GM12878 (cell line): Measurements from ENCODE around the gene TREML1. TPM values are rescaled to one million over a fixed set of nuclear protein-coding genes. Genes with fewer than 3 reads are reported as not detected.

Experiments
- ATAC-seq: fragments of 200-7000 bp; cut with Tn5 transposase; 3 replicates; pipeline ENCODE4 v1.9.1; 2020; ENCODE audit warnings: mild to moderate bottlenecking, moderate library complexity
- Bru-seq: library from RNA; stranded (reverse); fragments of 400-500 nt; gene quantifications from one replicate; lab custom pipeline; 2021; lab: Mats Ljungman, UMichigan
- BruChase-seq, 2 experiments: library from RNA; stranded (reverse); fragments of 400-500 nt; gene quantifications; one replicate each; lab custom pipeline; 2021; lab: Mats Ljungman, UMichigan
- BruUV-seq: library from RNA; stranded (reverse); fragments of 400-500 nt; replicated peaks from 2 replicates; lab custom pipeline; 2021; lab: Mats Ljungman, UMichigan
- CTCF ChIA-PET: fragments of 300-600 bp; sonication (Branson Sonifier 250); formaldehyde crosslinking; extraction: SDS; loops from one replicate; lab custom pipeline; 2021; ENCODE audit warnings: inconsistent platforms; lab: Yijun Ruan, JAX
- POLR2A ChIA-PET: fragments of 350-600 bp; formaldehyde crosslinking; extraction: SDS; loops from one replicate; lab custom pipeline; 2021; ENCODE audit warnings: inconsistent platforms; lab: Charles Lee
- RAD21 ChIA-PET: fragments of 300-600 bp; sonication (Branson Sonifier 250); formaldehyde crosslinking; loops from one replicate; lab custom pipeline; 2023; ENCODE audit warnings: antibody characterized with exemption; ENCODE audit not compliant: unreplicated experiment; lab: Charles Lee
- SMC1A ChIA-PET: fragments of 300-600 bp; sonication (Branson Sonifier 250); formaldehyde crosslinking; loops from one replicate; lab custom pipeline; 2023; ENCODE audit not compliant: unreplicated experiment, uncharacterized antibody; lab: Charles Lee
- DNase-seq: peaks from one replicate; pipeline ENCODE4 v3.0.0-alpha.2; 2011; ENCODE audit warnings: low read depth, low spot score
- FAIRE-seq: peaks from 3 replicates; lab custom pipeline; 2011; peaks lifted over from hg19 to GRCh38; lab: Jason Lieb, UNC
- H2AFZ ChIP-seq: 2 replicates; pipeline ENCODE4 v1.6.0; 2011; ENCODE audit warnings: low read depth, low read length, control low read depth; ENCODE audit not compliant: control insufficient read depth
- H3K27ac ChIP-seq: 2 replicates; pipeline ENCODE4 v1.5.1; 2011; ENCODE audit warnings: control low read depth; ENCODE audit not compliant: control insufficient read depth, insufficient read depth
- H3K27me3 ChIP-seq, 2 experiments: replicated peaks in 1 of 2; 2 replicates each; pipeline versions ENCODE4 v1.6.0 to v1.6.1; 2011; ENCODE audit warnings: low read length in 1 of 2; ENCODE audit not compliant: control insufficient read depth in 2 of 2, insufficient read depth in 2 of 2
- H3K36me3 ChIP-seq, 2 experiments: 2 replicates each; pipeline ENCODE4 v1.5.1; 2011; ENCODE audit warnings: low read length in 1 of 2; ENCODE audit not compliant: control insufficient read depth in 2 of 2, insufficient read depth in 2 of 2
- H3K4me1 ChIP-seq: 2 replicates; pipeline ENCODE4 v1.6.1; 2011; ENCODE audit warnings: mild to moderate bottlenecking, low read length, moderate library complexity, mixed read lengths; ENCODE audit not compliant: control insufficient read depth, insufficient read depth
- H3K4me2 ChIP-seq: 2 replicates; pipeline ENCODE4 v1.6.0; 2011; ENCODE audit warnings: control low read depth; ENCODE audit not compliant: control insufficient read depth, insufficient read depth
- H3K4me3 ChIP-seq: fragments of 200-600 bp; sonication (generic); 2 replicates; pipeline ENCODE4 v1.5.1; 2016
- H3K79me2 ChIP-seq: 2 replicates; pipeline ENCODE4 v1.6.0; 2011; ENCODE audit warnings: low read length; ENCODE audit not compliant: control insufficient read depth, insufficient read depth
- H3K9ac ChIP-seq: 2 replicates; pipeline ENCODE4 v1.8.0; 2011; ENCODE audit warnings: low read length, control low read depth, mixed read lengths; ENCODE audit not compliant: control insufficient read depth, insufficient read depth
- H3K9me3 ChIP-seq: replicated peaks from 3 replicates; pipeline ENCODE4 v1.5.1; 2011; ENCODE audit warnings: mild to moderate bottlenecking, low read length; ENCODE audit not compliant: control insufficient read depth, insufficient read depth
- H4K20me1 ChIP-seq: 2 replicates; pipeline ENCODE4 v1.6.0; 2011; ENCODE audit not compliant: control insufficient read depth, insufficient read depth
- CHD1 ChIP-seq: IDR thresholded peaks from 2 replicates; pipeline ENCODE4 v1.6.1; 2012; ENCODE audit warnings: low read depth, low read length, improper control_type of control experiment
- DPF2 ChIP-seq: fragments of 450-650 bp; IDR thresholded peaks from 2 replicates; pipeline ENCODE4 v1.6.1; 2017; ENCODE audit warnings: mild to moderate bottlenecking
- EP300 ChIP-seq, 2 experiments: fragments of 150-350 bp in 1 of 2; IDR thresholded peaks; 2 replicates each; pipeline ENCODE4 v1.6.1; 2011 to 2012; ENCODE audit warnings: low read depth in 2 of 2, low read length in 2 of 2, borderline replicate concordance in 1 of 2, improper control_type of control experiment in 1 of 2, inconsistent platforms in 1 of 2; ENCODE audit not compliant: control insufficient read depth in 1 of 2
- KDM1A ChIP-seq: fragments of 200-600 bp; sonication (generic); IDR thresholded peaks from 2 replicates; pipeline ENCODE4 v1.6.1; 2016; ENCODE audit warnings: borderline replicate concordance
- MEF2A ChIP-seq: IDR thresholded peaks from 2 replicates; pipeline ENCODE4 v1.6.1; 2011; ENCODE audit warnings: low read depth, mild to moderate bottlenecking, low read length, moderate library complexity; ENCODE audit not compliant: insufficient read depth
- MTA2 ChIP-seq: fragments of 450-650 bp; IDR thresholded peaks from 2 replicates; pipeline ENCODE4 v1.6.1; 2016; ENCODE audit warnings: low read depth, mild to moderate bottlenecking, moderate library complexity
- NFXL1 ChIP-seq: fragments of 450-650 bp; IDR thresholded peaks from 2 replicates; pipeline ENCODE4 v1.6.1; 2017; ENCODE audit warnings: antibody characterized with exemption, mild to moderate bottlenecking, borderline replicate concordance
- NR2C1 ChIP-seq: fragments of 450-650 bp; IDR thresholded peaks from 2 replicates; pipeline ENCODE4 v1.6.1; 2017; ENCODE audit warnings: antibody characterized with exemption, mild to moderate bottlenecking, moderate library complexity
- NR2F1 ChIP-seq: fragments of 450-650 bp; conservative IDR thresholded peaks from 2 replicates; pipeline ENCODE4 v1.6.1; 2017; ENCODE audit warnings: mild to moderate bottlenecking
- POLR2AphosphoS5 ChIP-seq: IDR thresholded peaks from 2 replicates; pipeline ENCODE4 v1.6.1; 2011; ENCODE audit warnings: mild to moderate bottlenecking, low read length, inconsistent platforms
- SPI1 ChIP-seq: IDR thresholded peaks from 2 replicates; pipeline ENCODE4 v1.6.1; 2011; ENCODE audit warnings: low read depth, mild to moderate bottlenecking, low read length, moderate library complexity, borderline replicate concordance; ENCODE audit not compliant: insufficient read depth
- SUPT20H ChIP-seq: IDR thresholded peaks from 2 replicates; pipeline ENCODE4 v1.6.1; 2011; ENCODE audit warnings: low read depth, mild to moderate bottlenecking, low read length, moderate library complexity, borderline replicate concordance; ENCODE audit not compliant: control insufficient read depth
- YBX1 ChIP-seq: fragments of 450-650 bp; IDR thresholded peaks from 2 replicates; pipeline ENCODE4 v1.6.1; 2016; ENCODE audit warnings: antibody characterized with exemption
- WGBS: methylation state at CpG from one replicate; pipeline ENCODE4 v1.1.6; 2016; ENCODE audit warnings: low lambda C conversion rate; ENCODE audit not compliant: insufficient replicate concordance, insufficient coverage; ENCODE audit errors: missing lambda C conversion rate; 5-methylcytosine and 5-hydroxymethylcytosine counted together
- in situ Hi-C: fragments of 300-500 bp; cut with MboI; formaldehyde crosslinking; loops from 9 replicates; pipeline ENCODE4 v1.14.3; 2018; ENCODE audit warnings: mixed read lengths
- intact Hi-C: fragments of 100-400 bp; cut with micrococcal nuclease; formaldehyde crosslinking; loops from one replicate; pipeline ENCODE4 v1.14.2; 2022; ENCODE audit not compliant: unreplicated experiment
- long read RNA-seq, 2 experiments: library from polyadenylated mRNA; unstranded; transcript quantifications; one replicate each; pipeline ENCODE4 v2.0.0, GENCODE V29; 2019 to 2020
- polyA minus RNA-seq, 3 experiments: library from RNA; depleted of rRNA, polyadenylated mRNA; stranded (reverse); fragments of >200 nt; gene quantifications; 2 replicates each; pipeline ENCODE4 v1.2.3, GENCODE V29; 2011
- polyA plus RNA-seq, 11 experiments: library from polyadenylated mRNA; depleted of rRNA in 4 of 11; unstranded in 6 of 11; stranded (reverse) in 5 of 11; fragments of >200 nt; fragmentation: Nextera tagmentation in 4 of 11; fragmentation: Illumina TruSeq in 1 of 11; extraction: Ambion mirVana in 4 of 11; extraction: Trizol in 1 of 11; gene quantifications; 1 replicate in 1 of 11; 2 replicates in 10 of 11; pipeline versions ENCODE4 v1.2.1 to v1.2.3, GENCODE V29; 2011 to 2016; ENCODE audit warnings: inconsistent platforms in 2 of 11, missing spikeins in 2 of 11, low read depth in 1 of 11
- total RNA-seq, 4 experiments: library from RNA; depleted of rRNA in 3 of 4; stranded (reverse); fragments of >200 nt in 3 of 4; fragmentation: Illumina TruSeq in 1 of 4; extraction: Trizol in 1 of 4; gene quantifications; 2 replicates each; pipeline versions ENCODE4 v1.2.1 to v1.2.3, GENCODE V29; 2013 to 2021
- TF ChIP-seq, protein P1 (sequence below): IDR thresholded peaks from 2 replicates; pipeline ENCODE4 v1.6.1; 2011; ENCODE audit warnings: low read depth, mild to moderate bottlenecking, low read length, moderate library complexity, borderline replicate concordance; ENCODE audit errors: extremely low read depth
- TF ChIP-seq, protein P2 (sequence below): fragments of 450-650 bp; IDR thresholded peaks from 2 replicates; pipeline ENCODE4 v1.6.1; 2016; ENCODE audit warnings: mild to moderate bottlenecking, moderate library complexity, borderline replicate concordance

Gene TREML1, protein sequence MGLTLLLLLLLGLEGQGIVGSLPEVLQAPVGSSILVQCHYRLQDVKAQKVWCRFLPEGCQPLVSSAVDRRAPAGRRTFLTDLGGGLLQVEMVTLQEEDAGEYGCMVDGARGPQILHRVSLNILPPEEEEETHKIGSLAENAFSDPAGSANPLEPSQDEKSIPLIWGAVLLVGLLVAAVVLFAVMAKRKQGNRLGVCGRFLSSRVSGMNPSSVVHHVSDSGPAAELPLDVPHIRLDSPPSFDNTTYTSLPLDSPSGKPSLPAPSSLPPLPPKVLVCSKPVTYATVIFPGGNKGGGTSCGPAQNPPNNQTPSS
- not detected in 2 replicates for total RNA-seq (2013; cell fraction: nucleolus; rRNA removed)
- total RNA-seq (2014; rRNA removed) (not detected in 2 replicates), total RNA-seq (2014; rRNA removed; fragmentation: Illumina TruSeq; extraction: Trizol) (not detected in 2 replicates), total RNA-seq (2021) (not detected in 2 replicates), polyA plus RNA-seq (2011; rRNA removed) (not detected in 2 replicates), polyA plus RNA-seq (2014; fragmentation: Illumina TruSeq; extraction: Trizol) (not detected in 2 replicates), polyA plus RNA-seq (2014; fragmentation: Nextera tagmentation; extraction: Ambion mirVana) (not detected), polyA plus RNA-seq (2014; rRNA removed) (not detected in 2 replicates), polyA plus RNA-seq (2016; fragmentation: Nextera tagmentation; extraction: Ambion mirVana) (under 1 TPM in 1 of 2 experiments, not detected in 1; 0.21 TPM), polyA minus RNA-seq (2011; rRNA and poly(A)+ RNA removed) (not detected in 2 replicates), Bru-seq, nascent RNA (not detected), BruChase-seq, experiment 1, labeled RNA remaining after a 6-hour chase (not detected), BruChase-seq, experiment 2, labeled RNA remaining after a 2-hour chase (percentile 12 among the genes with signal in this experiment)
- not detected for polyA plus RNA-seq (2011; ENCODE audit: low read depth)
- polyA plus RNA-seq (2011; cell fraction: cytosol; rRNA removed) = not detected in 2 replicates
- polyA plus RNA-seq (2011; cell fraction: nucleus; rRNA removed) = not detected in 2 replicates
- polyA plus RNA-seq (2012) = not detected in 2 replicates
- polyA minus RNA-seq (2011; cell fraction: cytosol; rRNA and poly(A)+ RNA removed) = not detected in 2 replicates
- polyA minus RNA-seq (2011; cell fraction: nucleus; rRNA and poly(A)+ RNA removed) = not detected in 2 replicates
- long read RNA-seq, experiment 1 = 0 reads
- long read RNA-seq, experiment 2 = 0 reads

DNA sequence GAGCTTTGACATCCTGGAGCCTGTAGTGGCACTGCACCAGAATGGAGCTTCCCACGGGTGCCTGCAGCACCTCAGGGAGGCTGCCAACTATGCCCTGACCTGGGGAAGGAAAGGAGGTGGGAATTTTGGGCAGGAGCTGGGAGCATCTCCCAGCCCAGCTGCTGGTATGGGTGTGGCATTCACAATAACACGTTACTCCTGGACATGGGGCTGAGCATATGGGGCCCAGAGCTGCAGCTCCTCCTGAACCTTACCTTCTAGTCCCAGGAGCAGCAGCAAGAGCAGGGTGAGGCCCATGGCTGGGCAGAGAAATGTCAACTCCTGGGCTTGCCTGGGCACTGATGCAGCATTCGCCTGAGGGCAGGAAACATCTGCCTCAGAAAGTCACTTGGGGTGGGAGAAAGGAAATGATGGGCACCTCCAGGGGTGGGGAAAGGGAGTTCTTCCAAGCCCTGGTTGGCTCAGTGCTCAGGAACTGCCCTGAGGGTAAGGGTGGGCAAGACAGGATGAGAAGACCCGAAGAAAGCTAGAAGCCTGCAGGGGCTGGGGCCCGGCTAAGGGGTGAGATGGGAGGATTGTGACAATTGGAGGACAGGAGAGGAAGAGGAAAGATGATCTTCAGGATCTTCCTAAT is at the start of gene TREML1:
Gene TREML1, minus strand, starts transcription at position 356 of the 634 bp plus-strand sequence. Its CDS starts 59 bp downstream, at position 297.
- Histone ChIP-seq H3K4me2 (no peak within 1 kb of the TSS), H3K4me3 (no peak within 1 kb of the TSS), H3K9ac (no peak within 1 kb of the TSS), H3K36me3 (no peaks in the 10 kb centered on the region), H2AFZ (no peak within 1 kb of the TSS), H4K20me1 (no peaks in the 10 kb centered on the region), H3K4me1 (no peaks in the 10 kb centered on the region), H3K79me2 (no peaks in the 10 kb centered on the region), H3K9me3 (no peaks in the 10 kb centered on the region), H3K27me3 (no peaks in the 10 kb centered on the region; a peak in 1 of 4 replicates), H3K27ac (no peak within 1 kb of the TSS)
- CTCF ChIA-PET = interaction anchor here (1.3 kb wide), 1 partner anchor 36 kb away, joined by 3 read pairs; no protein-coding TSS in a partner anchor
- SMC1A ChIA-PET = interaction anchor here (0.8 kb wide), 1 partner anchor 33 kb away, joined by 3 read pairs; no protein-coding TSS in a partner anchor
- in situ Hi-C loops = no loop called here
- intact Hi-C loops = no loop called here
- POLR2A ChIA-PET = no interaction called here
- no TSS peak for BruUV-seq
- WGBS = 27% methylated on average over 5 of the region's 5 CpGs
- RAD21 ChIA-PET = no interaction called here
- ATAC-seq = no peak
- no peak for DNase-seq
- no peak for FAIRE-seq
- TF ChIP-seq MEF2A = no peak
- TF ChIP-seq SPI1 = no peak
- no peak for TF ChIP-seq NR2C1
- TF ChIP-seq YBX1 = no peak
- TF ChIP-seq SUPT20H = no peak
- no peak for TF ChIP-seq NFXL1
- no peak for TF ChIP-seq POLR2AphosphoS5
- no peak for TF ChIP-seq KDM1A
- no peak for TF ChIP-seq DPF2
- no peak for TF ChIP-seq NR2F1
- TF ChIP-seq, protein P1, sequence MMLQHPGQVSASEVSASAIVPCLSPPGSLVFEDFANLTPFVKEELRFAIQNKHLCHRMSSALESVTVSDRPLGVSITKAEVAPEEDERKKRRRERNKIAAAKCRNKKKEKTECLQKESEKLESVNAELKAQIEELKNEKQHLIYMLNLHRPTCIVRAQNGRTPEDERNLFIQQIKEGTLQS = no peak
- no peak for TF ChIP-seq EP300 (IDR thresholded peaks at IDR 0.05; ENCODE audit: borderline replicate concordance in 1 of 2, control insufficient read depth in 1 of 2, low read depth in 2 of 2, low read length in 2 of 2)
- TF ChIP-seq, protein P2, sequence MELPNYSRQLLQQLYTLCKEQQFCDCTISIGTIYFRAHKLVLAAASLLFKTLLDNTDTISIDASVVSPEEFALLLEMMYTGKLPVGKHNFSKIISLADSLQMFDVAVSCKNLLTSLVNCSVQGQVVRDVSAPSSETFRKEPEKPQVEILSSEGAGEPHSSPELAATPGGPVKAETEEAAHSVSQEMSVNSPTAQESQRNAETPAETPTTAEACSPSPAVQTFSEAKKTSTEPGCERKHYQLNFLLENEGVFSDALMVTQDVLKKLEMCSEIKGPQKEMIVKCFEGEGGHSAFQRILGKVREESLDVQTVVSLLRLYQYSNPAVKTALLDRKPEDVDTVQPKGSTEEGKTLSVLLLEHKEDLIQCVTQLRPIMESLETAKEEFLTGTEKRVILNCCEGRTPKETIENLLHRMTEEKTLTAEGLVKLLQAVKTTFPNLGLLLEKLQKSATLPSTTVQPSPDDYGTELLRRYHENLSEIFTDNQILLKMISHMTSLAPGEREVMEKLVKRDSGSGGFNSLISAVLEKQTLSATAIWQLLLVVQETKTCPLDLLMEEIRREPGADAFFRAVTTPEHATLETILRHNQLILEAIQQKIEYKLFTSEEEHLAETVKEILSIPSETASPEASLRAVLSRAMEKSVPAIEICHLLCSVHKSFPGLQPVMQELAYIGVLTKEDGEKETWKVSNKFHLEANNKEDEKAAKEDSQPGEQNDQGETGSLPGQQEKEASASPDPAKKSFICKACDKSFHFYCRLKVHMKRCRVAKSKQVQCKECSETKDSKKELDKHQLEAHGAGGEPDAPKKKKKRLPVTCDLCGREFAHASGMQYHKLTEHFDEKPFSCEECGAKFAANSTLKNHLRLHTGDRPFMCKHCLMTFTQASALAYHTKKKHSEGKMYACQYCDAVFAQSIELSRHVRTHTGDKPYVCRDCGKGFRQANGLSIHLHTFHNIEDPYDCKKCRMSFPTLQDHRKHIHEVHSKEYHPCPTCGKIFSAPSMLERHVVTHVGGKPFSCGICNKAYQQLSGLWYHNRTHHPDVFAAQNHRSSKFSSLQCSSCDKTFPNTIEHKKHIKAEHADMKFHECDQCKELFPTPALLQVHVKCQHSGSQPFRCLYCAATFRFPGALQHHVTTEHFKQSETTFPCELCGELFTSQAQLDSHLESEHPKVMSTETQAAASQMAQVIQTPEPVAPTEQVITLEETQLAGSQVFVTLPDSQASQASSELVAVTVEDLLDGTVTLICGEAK = no peak
- no peak for TF ChIP-seq MTA2
- no peak for TF ChIP-seq CHD1
